Anterior cingulate cortex (tissue), 58 donors: ENCODE data around the gene PPL.
"Not testable (repeated sequence)": the region's sequence is repeated elsewhere in the genome, so short reads cannot be mapped to it uniquely, and the experiment has no call there.

Source experiments
- DNase-seq, 58 donors: peaks; one replicate each; lab custom pipeline; 2025; lab: John Stamatoyannopoulos, UW

PPL gene

DNA sequence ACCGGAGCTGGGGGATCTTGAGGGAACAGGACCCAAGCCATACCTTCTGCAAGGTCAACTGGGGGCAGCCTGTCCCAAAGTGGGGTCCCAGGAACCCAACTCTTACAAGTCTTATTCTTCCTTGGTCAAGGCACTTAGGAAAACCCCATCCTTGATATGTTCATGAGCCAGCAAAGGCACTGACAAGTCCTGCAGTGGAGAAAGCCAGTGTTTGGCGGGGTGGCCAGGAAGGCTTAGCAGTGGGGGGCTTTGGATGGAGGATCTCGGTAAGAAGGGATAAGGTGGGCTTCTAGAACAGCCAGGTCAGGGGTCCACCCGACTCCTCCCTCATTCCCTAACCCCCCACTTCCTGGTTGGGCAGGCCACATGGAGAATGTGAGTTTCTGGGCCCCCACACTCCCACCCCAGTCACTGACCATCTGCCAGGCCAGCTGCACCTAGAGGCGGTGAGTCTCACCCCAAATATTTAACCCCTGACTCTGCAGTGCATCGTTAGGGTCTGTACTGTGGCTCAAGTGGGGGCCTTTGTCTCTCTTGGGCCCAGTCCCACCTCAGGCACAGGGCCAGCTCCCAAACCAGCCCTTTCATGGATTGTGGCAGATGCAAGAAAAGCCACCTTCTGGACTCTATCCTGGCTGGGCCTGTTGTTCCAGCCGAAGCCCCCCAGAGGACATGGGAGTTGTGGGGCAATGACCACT is 22.3 kb downstream of the PPL start:
- no peak for DNase-seq

DNA sequence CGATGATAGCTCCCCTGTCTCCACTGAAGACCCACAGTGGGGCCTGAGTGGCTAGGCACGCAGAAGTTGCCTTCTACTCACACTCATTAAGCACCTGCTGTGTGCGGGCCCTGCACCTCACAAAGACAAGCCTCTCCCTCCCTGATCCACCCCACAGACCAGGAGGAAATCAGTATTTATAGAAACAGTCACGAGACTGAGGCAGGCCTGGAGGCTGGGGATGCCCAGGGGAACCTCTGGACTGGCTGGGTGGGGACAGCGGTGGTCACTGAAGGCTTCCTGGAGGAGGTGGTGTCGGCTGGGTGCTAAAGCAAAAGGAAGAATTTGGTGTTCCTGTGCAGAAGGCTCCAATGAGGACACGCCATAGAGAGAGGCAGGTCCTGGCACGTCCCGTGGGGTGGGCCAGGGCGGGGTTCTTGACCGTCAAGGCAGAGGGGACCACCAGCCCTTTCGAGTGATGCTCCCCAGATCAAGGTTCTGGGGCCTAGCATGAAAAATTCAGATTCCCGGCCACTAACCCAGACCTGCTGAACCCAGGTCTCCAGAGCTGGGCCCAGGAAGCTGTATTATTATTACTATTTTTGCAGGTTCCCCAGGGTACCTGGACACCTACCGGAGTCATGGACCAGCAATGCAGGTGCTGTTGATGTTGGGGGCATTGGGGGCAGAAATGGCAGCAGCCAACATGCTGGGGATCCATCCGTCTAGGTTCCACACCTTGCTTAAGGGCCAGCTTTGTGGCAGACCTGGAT is 23.0 kb downstream of the PPL start:
- DNase-seq = no peak

DNA sequence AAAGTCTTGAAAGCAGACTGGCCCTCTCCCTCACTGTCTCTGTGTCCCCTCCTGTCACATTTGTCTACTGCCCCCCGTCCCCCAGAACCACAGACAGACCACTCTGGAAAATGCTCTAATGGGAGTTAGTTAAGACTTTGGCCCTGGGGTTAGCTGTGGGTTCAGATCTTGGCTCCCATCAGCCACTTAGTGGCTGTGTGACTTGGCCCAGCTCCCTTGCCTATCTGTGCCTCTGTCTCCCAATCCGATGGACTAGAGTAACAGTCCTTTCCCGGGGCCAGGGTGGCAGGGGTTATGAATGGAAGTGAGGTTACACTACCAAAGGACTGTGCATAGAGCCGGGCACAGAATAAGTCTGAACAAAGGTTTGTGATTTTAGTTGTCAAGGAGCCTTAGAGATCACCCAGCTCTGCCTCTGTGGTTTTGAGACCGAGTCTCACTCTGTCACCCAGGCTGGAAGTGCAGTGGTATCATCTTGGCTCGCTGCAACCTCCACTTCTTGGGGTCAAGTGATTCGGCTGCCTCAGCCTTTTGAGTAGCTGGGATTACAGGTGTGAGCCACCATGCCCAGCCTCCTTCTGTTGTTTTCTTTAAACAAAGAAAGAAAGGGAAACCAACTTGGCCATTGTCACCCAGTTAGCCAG is 23.7 kb downstream of the PPL start:
- DNase-seq = no peak

DNA sequence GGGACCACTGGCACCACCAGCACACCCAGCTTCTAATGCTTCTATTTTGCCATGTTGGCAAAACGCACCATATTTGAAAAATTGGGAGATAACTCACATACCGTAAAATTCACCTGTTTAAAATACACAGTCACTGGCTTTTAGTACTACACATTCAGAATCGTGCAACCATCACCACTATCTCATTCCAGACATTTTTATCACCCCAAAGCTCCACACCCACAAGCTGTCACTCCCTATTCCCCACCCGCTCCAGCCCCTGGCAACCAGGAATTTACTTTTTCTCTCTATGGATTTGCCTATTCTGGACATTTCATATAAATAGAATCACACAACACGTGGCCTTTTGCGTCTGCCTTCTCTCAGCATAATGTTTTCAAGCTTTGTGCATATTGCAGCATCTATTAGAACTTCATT is 25.0 kb downstream of the PPL start:
- DNase-seq = no peak

DNA sequence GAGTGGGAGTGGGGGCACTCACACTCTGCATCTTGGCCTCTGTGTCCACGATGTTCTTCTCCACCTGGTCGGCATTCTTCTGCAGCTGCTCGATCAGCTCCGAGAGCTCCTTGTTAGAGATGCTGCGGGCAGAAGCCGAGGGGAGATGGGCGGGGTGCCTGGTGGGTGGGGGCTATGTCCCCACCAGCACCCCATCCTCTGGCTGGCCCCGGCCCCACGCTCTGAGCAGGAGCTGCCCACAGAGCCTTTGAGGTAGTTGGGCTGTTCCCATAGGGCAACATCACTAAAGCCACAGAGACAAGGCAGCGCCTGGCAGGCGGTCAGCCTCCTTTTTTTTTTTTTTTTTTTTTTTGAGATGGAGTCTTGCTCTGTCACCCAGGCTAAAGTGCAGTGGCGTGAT is 26.1 kb downstream of the PPL start:
- DNase-seq = no peak

DNA sequence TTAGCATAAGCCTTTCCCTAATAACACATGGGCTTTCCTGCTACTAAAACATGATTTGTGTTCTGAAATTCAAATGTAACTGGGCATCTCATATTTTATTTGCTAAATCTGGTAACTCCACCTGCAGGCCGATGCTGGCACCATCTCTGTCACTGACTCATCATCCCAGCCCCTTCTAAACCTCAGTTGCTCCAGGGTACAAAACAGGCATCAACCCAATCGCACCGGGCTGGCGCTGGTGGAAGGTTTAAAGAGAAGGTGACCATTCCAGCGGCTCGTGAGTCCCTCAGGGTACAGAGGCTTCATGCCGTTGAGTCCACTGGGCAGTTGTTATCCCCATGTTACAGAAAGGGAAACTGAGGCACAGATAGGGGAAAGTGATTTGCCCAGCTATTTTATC is 27.1 kb downstream of the PPL start:
- DNase-seq = no peak

DNA sequence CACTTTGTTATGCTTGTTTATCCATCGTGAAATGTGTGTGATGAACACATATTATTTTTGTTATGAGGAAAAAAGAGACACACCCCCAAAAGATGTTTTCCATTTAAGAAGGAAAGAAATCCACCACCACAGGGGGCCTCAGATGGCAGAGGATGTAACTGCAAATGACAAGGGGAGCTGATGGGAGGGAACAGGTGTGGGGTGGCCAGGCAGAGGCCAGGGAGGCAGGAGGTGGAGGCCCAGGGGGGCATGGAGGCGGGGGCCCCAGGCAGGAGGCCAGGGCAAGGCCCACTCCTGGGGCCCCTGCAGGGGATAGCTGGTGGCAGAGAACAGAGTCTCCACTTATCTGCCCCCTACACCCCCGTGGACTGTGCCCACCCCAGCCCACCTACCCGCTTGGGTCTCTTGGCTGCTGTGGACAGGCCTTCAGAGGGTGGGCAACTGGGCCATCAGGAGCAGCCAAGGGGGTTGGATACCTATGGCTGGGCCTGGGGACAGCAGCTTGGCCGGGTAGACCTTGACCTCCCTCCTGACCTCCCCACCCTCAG is 28.0 kb downstream of the PPL start:
- DNase-seq = no peak

DNA sequence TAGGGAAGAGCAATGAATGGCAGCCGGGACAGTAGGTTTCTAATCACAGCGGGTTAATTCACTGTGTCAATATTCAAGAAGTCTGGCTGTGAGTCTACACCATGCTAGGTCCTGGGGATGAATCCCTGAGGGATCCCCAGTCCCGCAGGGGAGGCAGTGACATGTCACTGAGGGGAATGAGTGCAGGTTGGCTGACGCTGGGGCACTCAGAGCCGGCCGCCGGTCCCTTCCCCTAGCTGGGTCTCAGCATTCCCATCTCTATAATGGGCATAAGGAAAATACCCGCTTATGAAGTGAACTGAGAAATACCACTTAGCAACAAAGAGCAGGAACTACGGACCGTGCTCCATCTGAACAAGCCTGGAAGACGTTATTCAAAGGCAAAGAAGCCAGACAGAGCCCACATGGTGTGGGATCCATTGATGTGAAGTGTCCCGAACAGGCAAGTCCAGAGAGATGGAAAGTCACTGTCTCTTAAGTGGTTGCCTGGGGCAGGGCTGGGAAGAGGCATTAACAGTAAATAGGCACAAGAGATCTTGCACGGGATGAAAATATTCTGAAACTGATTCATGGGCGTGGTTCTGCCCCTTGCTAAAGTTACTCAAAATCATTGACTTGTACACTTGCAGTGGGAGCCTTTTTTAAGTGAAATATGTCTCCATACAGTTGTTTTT is 31.9 kb downstream of the PPL start:
- DNase-seq = no peak

DNA sequence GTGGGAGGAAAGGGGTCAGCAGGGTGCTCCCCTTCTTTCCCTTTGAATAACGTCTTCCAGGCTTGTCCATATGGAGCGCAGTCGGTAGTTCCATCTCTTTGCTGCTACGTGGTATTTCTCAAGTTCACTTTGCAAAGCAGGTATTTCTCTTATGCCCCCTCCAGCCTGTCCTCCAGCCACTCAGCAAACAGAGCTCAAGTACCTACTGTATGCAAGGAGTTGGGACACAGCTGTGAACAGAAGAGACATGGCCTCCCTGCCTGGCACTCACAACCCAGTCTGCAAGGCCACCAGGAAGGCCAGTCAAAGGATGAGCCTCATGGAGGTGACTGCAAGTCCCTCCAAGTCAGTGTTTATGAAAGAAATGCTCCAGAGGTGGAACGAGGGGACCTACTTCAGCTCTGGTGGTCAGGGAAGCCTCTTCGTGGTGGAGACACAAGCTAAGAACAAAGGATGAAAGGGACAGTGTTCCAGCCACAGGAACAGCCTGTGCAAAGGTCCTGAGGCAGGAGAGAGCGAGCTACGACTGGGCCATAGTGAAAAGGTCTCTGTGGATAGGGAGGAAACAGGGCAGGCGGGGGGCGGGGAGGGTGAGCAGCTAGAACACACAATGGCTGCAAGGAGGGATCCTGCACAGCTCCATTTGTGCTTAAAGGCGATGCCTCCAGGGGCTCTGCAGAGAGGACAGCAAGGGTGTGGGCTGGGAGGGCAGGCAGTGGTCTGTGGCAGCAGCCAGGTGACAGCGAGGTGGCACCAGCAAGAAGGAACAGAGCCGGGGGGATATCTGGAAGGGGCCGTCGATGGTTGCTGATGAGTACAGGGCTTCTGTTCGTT is 32.6 kb downstream of the PPL start:
- DNase-seq = no peak

DNA sequence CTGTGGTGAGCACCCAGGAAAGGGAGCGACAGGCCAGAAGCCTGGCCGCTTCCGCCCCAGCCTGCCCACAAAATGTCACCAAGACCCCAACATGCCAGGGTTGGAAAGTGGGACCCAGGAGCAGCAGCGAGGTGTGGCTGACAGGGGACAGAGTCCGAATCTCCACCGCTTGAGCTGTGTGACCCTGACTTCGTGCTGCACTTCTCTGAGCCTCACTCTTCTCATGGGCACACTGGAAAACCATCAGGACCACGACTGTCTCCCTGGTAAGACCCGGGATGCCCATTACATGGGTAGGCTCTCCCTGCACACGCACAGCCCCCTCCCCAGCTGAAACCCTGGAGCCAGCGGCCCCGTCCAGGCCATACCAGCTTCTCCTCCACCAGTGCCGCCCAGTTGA is 34.9 kb downstream of the PPL start:
- DNase-seq = no peak

DNA sequence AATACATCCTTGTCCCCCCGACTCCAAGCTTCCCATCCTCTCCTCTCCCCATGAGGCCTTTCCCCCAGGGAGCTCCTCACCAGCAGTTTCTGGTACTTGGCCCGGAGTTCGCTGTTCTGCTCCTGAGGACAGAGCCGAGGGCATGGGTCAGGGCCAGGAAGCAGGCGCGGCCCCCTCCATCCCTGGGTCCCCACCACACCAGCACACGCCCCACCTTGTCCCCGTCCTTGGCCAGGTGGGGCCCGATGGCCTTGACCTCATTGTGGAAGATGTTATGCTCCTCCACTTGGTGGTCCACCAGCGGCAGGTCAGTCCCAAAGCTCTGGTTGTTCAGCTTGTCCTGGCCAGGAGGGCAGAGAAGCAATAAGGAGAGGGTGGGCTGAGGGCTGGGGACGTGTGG is 36.2 kb downstream of the PPL start:
- DNase-seq = no peak

DNA sequence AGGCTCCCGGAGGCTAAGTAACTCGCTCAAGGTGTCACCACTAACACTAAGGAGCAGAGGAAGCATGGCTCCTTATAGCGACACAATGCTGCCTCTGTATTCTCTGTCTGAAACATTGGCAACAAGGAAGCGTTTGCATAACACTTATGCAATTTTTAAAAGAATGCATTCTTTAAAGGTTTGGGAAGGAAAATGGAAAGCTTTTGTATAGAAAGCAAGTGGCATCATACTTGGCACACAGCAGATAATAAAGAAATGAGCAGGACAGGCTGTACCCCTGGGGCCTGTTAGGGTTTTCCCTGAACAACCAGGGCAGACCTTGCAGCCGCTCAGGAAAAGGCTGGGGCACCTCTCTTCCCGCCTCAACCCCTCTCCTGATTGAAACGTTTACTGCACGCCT is 36.9 kb downstream of the PPL start:
- DNase-seq = no peak

DNA sequence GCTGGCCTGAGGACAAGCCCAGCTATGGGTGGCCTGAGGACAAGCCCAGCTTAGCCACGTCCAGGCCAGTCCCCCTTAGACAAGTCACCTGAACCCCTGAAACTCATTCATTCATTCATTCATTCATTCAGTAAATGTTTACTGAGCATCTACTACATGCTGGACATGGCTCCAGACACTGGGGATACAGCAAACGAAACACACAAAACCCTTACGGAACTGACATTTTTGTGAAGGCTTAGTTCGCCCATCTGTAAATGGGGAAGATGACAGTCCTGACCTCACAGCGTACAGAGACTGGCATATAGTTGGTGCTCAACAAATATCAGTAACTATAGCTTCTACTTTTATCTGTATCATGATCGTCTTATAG is 37.5 kb downstream of the PPL start:
- no peak for DNase-seq

DNA sequence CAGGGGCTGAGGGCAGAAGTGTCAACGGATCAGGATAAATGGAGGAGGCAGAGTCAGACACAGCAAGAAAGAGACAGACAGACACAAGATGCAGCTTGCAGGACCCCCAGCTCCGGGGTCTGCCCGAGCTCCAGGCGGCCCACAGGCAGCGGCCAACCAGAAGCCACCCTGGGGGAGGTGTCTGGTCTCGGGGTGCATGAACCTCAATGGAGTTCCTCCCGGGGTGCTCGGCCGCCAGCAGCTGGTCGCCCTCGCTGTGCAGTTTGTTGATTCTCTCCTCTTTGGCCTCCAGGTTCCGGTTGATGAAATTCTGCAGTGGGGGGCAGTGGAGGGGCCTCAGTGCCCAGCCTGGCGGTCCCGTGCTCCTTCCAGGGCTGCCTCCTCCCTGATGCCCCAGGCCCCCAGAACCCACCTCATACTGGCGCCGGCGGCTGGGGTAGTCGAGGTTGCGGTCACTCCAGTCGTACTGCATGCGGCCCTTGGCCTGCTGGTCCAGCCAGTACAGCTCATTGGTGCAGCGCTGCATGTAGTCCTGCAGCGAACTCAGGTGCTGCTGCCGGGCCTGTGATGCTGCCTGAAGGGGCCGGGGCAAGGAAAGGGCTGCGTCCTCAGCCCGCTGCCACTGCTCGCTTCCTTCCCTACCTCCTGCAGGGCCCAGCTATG is 38.0 kb downstream of the PPL start:
- no peak for DNase-seq

DNA sequence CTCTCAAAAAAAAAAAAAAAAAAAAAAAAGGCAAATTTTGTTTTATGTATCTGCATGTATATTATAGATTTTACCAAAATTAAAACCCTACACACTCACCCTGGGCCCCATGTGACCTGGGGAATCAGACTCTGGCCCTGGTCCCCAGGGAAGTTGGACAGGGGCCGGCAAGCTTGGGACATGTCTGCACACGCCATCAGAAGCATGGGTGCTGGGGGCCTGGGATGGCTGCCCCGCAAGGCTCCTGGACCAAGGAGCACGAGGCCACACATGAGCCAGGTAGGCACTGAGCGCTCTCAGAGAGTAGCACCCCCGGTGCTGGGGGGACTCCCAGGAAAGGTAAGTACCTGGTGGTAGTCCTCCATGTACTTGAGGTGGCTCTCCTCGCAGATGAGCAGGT is 39.6 kb downstream of the PPL start:
- DNase-seq = no peak

DNA sequence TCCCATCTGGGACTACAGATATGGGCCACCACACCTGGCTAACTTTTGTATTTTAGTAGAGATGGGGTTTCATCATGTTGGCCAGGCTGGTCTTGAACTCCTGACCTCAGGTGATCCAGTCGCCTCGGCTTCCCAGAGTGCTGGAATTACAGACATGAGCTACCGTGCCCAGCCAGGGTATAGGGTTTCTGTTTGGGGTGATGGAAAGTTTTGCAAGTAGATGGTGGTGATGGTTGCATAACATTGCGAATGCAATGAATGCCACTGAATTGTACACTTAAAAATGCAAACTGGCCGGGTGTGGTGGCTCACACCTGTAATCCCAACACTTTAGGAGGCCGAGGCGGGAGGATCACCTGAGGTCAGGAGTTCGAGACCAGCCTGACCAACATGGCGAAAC is 40.2 kb downstream of the PPL start:
- not testable (repeated sequence) for DNase-seq

DNA sequence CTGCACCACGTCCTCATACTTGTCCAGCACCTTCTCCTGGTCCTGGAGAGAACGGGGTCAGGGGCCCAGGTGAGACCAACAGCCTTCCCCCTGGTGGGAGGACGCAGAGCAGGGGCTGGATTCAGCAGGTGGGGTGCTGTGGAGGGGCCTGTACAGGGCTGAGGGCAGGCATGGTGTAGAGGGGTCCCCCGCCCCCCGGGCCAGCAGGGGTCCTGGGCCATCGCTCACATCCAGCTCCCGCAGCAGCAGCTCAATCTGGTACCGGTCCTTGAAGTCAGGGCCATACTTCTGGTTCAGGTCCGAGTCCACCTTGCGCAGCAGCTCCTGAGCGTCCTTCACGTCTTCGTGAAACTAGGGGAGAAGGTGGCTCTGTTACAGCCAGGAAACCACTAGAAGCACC is 41.6 kb downstream of the PPL start:
- no peak for DNase-seq

DNA sequence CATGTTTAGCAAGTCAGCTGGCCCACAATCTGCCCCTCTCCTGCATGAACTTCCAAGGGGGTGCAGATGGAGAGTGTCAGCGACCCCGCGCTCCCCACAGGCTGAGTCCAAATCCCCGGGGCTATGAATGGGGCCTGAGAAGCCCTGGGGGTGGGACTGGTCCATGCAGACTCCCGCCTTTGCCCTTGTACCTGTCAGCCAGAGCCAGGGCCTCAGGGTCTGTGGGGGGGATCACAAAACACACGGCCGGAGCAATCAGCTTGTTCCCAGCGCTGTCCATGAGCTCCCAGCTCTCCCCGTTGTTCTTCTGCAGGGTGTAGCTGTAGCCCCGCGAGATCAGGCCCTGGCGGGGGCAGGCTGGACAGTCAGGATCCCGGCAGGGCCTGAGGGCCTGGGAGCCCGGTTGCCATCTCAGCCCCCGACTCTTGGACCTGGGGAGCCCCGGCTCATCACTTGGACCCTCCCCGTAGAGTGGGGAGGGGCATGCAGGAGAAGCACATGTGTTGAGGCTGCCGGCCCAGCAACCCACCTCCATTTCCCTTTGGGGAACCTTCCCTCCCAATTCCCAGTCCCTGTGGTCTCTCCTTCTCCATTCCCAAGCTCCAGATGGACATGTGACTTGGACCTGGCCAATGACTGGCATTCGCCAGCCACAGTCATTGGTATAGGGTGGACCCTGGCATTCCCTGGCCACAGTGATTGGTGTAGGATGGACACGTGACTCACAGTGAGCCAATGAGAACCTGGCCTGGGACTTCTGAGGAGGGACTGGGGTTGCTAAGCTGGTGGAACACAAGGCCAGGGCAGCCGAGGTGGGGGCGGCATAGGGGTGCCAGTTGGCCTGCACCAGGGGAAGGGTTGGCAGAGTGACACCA is 42.4 kb downstream of the PPL start:
- DNase-seq = peak in 1 of 58 donors; percentile 13
